Measurements from ENCODE around the gene GPT2. TPM values are rescaled to one million over a fixed set of nuclear protein-coding genes. Genes with fewer than 3 reads are reported as not detected.

Gene GPT2
- total RNA-seq, 1 donor from 2014 or later = 17.4 TPM

- no peak for TF ChIP-seq CTCF (IDR thresholded peaks at IDR 0.05)
- no peak overlapping the region for H3K27ac Mint-ChIP-seq
- peaks cover 2% of the 10 kb centered on the region for H3K36me3 Mint-ChIP-seq (ENCODE audit: low read depth)
- peak overlapping the region; percentile 89 for H3K4me3 Mint-ChIP-seq
- POLR2A ChIA-PET = interaction anchor here (0.6 to 2.6 kb wide), 2 partner anchors 46 to 92 kb away, joined by 3 to 10 read pairs; partner anchors contain the start of gene DNAJA2
- intact Hi-C loops (cut with micrococcal nuclease) = no loop called here
- peaks cover 2% of the 10 kb centered on the region for H3K27me3 Mint-ChIP-seq
- CTCF ChIA-PET = interaction anchor here (1.4 to 1.5 kb wide), 2 partner anchors 28 to 47 kb away, joined by 3 to 6 read pairs; no protein-coding TSS in a partner anchor
- DNase-seq (no peak), ATAC-seq (ENCODE audit: low read depth) (no peak)
- peaks cover 11% of the 10 kb centered on the region for H3K4me1 Mint-ChIP-seq
- H3K9me3 Mint-ChIP-seq = no peaks in the 10 kb centered on the region
Measured at GRCh38 chr16:46882304-46882939, 1.7 kb upstream of the GPT2 start.

- no peak for ATAC-seq (ENCODE audit: low read depth)
- intact Hi-C loops (cut with micrococcal nuclease) = no loop called here
- H3K9me3 Mint-ChIP-seq = no peaks in the 10 kb centered on the region
- no peak overlapping the region for H3K27ac Mint-ChIP-seq
- peak overlapping the region; percentile 89 for H3K4me3 Mint-ChIP-seq
- DNase-seq = no peak
- POLR2A ChIA-PET = interaction anchor here (0.6 to 2.6 kb wide), 3 partner anchors 22 to 91 kb away, joined by 3 to 10 read pairs (median 4); partner anchors contain the start of gene DNAJA2
- H3K4me1 Mint-ChIP-seq = peaks cover 11% of the 10 kb centered on the region
- peaks cover 2% of the 10 kb centered on the region for H3K36me3 Mint-ChIP-seq (ENCODE audit: low read depth)
- no peak for TF ChIP-seq CTCF (IDR thresholded peaks at IDR 0.05)
- H3K27me3 Mint-ChIP-seq = peaks cover 2% of the 10 kb centered on the region
- CTCF ChIA-PET = interaction anchor here (1.4 to 1.9 kb wide), 3 partner anchors 29 to 209 kb away, joined by 3 to 7 read pairs (median 6); no protein-coding TSS in a partner anchor
Measured at GRCh38 chr16:46882940-46883307, 1.2 kb upstream of the GPT2 start.

GRCh38 chr16:46883353-46883689, 841 bp upstream of the GPT2 start:
- Mint-ChIP-seq H3K4me1 (peaks cover 11% of the 10 kb centered on the region), H3K4me3 (peak overlapping the region; percentile 89), H3K36me3 (ENCODE audit: low read depth) (peaks cover 2% of the 10 kb centered on the region), H3K27ac (peak overlapping the region; percentile 85), H3K9me3 (no peaks in the 10 kb centered on the region), H3K27me3 (peaks cover 2% of the 10 kb centered on the region)
- ATAC-seq (ENCODE audit: low read depth) = no peak
- intact Hi-C loops (cut with micrococcal nuclease) = no loop called here
- ChIA-PET CTCF (interaction anchor here (1.2 to 2.7 kb wide), 4 partner anchors 25 to 209 kb away, joined by 3 to 9 read pairs (median 6); no protein-coding TSS in a partner anchor), POLR2A (interaction anchor here (0.6 to 2.6 kb wide), 9 partner anchors 21 to 1361 kb away, joined by 3 to 10 read pairs (median 4); partner anchors contain the start of genes C16orf87, DNAJA2 and LONP2)
- peak; percentile 25 for DNase-seq
- TF ChIP-seq CTCF (IDR thresholded peaks at IDR 0.05) = no peak

- H3K27me3 Mint-ChIP-seq = peaks cover 2% of the 10 kb centered on the region
- DNase-seq = no peak
- no peak for ATAC-seq (ENCODE audit: low read depth)
- peaks cover 2% of the 10 kb centered on the region for H3K36me3 Mint-ChIP-seq (ENCODE audit: low read depth)
- no peak for TF ChIP-seq CTCF (IDR thresholded peaks at IDR 0.05)
- ChIA-PET CTCF (interaction anchor here (0.5 to 2.7 kb wide), 5 partner anchors 24 to 211 kb away, joined by 3 to 9 read pairs (median 6); no protein-coding TSS in a partner anchor), POLR2A (interaction anchor here (0.5 to 2.6 kb wide), 8 partner anchors 32 to 1495 kb away, joined by 3 to 10 read pairs (median 4); partner anchors contain the start of gene DNAJA2)
- H3K9me3 Mint-ChIP-seq = no peaks in the 10 kb centered on the region
- intact Hi-C loops (cut with micrococcal nuclease) = loop anchor here (1.0 to 2.0 kb wide), 7 partner anchors 25 to 195 kb away; partner anchors contain the start of genes C16orf87, DNAJA2, ORC6 and VPS35
- H3K4me3 Mint-ChIP-seq = peak overlapping the region; percentile 89
- peaks cover 11% of the 10 kb centered on the region for H3K4me1 Mint-ChIP-seq
- H3K27ac Mint-ChIP-seq = no peak overlapping the region
Measured at GRCh38 chr16:46884513-46885293, 541 bp downstream of the GPT2 start.
